GM19463 (cell line): ENCODE measurements around the gene IGSF23.
"Not testable (repeated sequence)": the region's sequence is repeated elsewhere in the genome, so short reads cannot be mapped to it uniquely, and the experiment has no call there.

Source experiments
- ATAC-seq: cut with Tn5 transposase; IDR thresholded peaks from one replicate; pipeline ENCODE4 v1.9.1; 2021; ENCODE audit warnings: mild to moderate bottlenecking, moderate library complexity; ENCODE audit not compliant: unreplicated experiment

Gene IGSF23

DNA sequence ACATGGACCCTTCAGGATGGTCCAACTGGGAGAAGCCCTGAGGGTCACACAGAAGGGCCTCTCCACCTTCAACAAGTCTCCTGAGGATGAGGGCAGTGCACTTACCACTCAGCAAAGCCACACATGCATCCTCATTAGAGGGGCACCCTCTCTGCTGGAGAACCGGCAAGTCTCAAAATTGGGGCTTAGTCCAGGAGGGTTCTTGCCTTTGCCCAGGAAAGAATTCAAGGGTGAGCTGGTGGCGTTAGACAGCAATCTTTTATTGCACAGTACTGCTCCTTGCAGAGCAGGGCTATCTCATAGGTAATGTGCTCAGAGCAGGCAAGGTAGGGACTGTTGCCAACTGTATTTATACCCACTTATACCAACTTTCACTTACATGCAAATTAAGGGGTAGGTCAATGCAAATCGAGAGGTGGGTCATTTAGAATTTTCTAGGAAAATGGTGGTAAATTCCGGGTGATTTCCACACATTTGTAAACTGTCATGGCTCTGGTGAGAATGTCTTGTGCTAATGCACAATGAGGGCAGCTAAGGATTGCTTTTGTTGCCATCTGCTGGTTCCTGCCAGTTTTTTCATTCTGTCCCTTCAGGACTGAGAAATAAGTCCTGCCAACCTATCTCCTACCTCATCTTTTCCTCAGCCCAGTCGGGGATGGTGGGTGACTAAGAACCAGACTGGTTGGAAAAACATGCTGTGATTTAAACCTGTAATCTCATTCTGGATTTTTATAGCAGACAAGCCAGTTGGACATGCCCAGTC lies 27.8 kb upstream of the IGSF23 start:
- no peak for ATAC-seq

DNA sequence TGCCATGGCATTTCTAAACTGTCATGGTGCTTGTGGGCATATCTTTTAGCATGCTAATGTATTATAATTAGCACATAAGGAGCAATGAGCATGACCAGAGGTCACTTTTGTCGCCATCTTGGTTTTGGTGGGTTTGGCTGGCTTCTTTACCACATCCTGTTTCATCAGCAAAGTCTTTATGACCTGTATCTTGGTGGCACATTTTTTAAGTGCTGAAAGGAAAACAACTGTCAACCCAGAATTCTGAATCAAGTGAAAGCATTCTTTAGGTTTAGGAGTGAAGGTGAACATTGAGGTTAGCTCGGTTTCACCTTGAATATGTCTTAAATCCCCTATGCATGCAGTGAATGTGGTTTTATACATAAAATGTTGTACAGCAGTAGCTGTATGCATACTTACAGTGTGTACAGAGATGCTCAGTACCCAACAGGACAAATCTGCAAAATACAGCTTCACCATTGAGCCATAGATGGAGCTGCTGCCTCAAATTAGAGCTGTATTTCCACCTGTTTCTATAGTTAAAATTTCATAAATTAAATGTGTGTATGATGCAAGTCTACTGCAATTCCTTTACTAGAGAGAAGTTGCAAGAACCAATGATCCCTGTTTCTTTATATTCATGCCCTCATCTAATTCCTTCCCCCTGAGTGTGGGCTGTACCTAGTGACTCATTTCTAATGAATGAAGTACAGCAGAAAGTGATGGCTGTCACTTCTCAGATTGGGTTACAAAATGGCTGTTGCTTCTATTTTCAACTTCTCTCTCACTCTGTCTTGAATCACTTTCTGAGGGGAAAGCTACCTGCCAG lies 25.2 kb upstream of the IGSF23 start:
- no peak for ATAC-seq

DNA sequence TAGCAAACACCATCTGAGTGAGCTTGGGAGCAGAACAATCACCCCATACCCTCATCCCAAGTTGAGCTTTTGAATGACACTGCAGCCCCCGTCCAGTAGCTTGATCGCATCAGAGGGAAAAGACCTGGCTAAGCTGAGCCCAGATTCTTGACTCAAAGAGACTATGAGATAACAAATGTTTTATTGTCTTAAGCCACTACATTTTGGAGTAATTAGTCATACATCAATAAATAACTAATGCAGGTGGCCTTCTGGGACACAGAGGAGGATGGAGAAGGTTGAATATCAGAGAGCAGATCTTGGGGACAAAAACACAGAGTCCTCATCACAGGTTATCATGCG lies 24.6 kb upstream of the IGSF23 start:
- no peak for ATAC-seq

DNA sequence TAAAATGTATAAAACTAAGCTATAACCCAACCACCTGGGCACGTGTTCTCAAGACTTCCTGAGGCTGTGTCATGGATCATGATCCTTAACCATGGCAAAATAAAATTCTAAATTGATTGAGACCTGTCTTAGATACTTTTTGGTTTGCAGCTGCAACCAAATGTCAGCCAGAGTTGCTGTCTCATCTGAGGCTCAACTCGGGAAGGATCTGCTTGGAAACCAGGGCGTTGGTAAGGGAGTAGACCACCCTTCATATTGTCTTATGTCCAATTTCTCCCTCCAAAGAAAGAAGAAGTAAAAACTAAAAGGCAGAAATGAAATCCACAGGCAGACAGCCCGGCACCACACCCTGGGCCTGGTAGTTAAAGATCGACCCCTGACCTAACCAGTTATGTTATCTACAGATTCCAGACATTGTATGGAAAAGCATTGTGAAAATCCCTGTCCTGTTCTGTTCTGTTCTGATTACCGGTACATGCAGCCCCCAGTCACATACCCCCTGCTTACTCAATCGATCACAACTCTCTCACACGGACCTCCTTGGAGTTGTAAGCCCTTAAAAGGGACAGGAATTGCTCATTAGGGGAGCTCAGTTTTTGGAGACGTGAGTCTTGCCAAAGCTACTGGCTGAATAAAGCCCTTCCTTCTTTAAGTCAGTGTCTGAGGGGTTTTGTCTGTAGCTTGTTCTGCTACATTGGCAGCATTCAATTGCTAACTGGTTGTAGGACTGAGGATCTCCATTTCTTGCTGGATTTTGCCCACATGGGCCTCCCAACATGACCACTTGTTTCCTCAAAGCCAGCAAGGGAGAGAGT lies 22.9 kb upstream of the IGSF23 start:
- ATAC-seq = no peak

DNA sequence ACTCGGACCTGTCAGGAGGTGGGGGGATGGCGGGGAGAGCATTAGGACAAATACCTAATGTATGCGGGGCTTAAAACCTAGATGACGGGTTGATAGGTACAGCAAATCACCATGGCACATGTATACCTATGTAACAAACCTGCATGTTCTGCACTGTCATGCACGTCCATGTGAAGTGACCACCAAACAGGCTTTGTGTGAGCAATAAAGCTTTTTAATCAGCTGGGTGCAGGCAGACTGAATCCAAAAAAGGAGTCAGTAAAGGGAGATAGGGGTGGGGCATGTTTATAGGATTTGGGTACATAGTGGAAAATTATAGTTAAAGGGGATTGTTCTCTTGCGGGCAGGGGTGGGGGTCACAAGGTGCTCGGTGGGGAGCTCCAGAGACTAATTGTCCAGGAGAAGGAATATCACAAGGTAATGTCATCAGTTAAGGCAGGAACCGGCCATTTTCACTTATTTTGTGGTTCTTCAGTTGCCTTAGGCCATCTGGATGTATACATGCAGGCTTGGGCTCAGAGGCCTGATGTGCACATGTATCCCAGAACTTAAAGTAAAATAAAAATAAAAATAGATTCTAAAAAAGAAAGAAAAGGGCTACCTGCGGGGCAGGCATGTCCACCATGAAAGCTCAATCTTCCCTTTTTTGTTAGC lies 21.9 kb upstream of the IGSF23 start:
- ATAC-seq = not testable (repeated sequence)

DNA sequence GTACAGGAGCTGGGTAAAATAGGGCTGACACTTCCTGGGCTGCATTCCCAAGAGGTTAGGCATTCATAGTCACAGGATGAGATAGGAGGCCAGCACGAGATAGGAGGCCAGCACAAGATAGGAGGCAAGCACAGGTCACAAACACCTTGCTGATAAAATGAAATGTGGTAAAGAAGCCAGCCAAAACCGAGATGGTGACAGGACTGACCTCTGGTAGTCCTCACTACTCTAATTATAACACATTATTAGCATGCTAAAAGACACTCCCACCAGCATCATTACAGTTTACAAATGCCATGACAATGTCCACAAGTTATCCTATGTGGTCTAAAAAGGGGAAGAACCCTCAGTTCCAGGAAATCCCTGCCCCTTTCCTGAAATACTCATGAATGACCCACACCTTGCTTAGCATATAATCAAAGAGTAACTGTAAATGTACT lies 20.9 kb upstream of the IGSF23 start:
- no peak for ATAC-seq

DNA sequence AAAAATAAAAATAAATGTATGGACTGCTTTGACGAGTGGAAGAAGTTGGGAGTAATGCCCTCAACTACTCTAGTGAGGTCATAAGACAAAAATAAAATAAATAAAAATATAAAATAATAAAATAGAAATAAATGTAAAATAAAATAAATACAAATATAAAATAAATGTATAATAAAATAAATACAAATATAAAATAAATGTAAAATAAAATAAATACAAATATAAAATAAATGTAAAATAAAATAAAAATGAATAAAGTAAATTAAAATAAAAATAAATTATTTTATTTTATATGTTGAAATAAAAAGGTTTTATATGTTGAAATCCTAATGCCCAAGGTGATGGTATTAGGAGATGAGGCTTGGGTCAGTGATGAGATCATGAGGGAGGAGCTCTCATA lies 20.1 kb upstream of the IGSF23 start:
- ATAC-seq = no peak

DNA sequence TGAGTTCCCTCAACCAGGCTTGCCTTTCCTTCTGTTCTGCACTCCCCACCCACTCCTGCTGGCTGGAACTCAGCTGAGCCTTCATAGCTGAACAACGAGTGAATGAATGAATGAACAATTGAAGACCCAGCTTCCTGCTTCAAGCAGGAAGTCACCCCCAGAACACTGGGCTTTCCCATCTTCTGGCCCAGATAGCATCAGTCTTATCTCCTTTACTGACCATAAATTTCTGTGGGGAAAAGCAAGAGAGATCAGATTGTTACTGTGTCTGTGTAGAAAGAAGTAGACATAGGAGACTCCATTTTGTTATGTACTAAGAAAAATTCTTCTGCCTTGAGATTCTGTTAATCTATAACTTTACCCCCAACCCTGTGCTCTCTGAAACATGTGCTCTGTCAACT lies 19.5 kb upstream of the IGSF23 start:
- not testable (repeated sequence) for ATAC-seq

DNA sequence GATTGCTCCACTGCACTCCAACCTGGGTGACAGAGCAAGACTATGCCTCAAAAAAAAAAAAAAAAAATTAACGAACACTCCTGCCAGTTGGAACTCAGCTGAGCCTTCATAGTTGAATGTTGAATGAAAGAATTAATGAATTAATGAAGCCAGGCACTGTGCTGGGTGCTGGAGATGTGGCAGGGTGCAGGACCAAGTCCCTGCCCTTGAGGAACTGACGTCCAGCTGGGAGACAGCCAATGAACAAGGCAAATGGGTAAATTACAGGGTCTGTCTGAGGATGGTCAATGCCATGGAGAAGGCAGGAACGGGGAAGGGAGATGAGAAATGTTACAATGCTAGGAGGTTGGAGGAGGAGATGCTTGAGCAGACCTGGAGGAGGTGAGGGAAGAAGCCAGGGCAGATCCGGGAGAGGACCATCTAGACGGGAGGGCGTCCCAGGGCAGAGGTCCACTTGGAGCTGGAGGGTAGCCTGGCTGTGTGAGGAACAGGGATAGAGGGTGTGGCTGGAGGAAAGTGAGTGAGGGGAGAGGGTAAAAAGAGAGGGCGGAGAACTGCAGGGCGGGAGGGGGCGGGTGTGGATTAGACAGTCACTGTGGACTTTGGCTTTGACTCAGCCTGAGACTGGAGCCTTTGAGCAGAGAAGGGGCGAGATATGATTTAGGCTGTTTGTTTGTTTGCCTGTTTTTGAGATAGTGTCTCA lies 16.8 kb upstream of the IGSF23 start:
- no peak for ATAC-seq

DNA sequence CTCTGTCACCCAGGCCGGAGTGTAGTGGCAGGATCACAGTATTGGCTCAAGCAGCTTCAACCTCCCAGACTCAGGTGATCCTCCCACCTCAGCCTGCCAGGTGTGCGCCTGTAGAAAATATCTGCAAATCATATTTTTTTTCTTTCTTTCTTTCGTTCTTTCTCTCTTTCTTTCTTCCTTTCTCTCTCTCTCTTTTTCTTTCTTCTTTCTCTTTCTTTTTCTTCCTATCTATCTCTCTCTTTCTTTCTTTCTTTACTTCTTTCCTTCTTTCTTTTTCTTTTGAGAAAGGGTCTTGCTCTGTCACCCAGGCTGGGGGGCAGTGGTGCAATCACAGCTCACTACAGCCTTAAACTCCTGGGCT lies 16.3 kb upstream of the IGSF23 start:
- ATAC-seq = no peak

DNA sequence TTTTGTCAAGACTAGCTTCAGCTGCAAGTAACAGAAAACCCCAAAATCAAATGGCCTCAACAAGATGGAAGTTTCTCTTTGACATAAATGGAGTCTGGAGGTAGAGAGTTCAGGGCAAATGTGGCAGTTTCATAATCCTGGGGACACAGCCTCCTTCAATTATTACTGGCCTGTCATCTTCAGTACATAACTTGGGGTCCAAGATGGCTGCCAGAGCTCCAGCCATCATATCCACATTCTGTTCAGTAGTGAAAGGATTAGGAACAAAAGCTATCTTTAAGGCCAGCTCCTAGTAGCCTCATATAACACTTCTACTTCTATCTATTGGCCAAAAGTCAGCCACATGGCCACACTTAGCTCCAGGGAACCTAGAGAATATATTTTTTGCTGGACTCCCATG lies 15.0 kb upstream of the IGSF23 start:
- ATAC-seq = no peak

DNA sequence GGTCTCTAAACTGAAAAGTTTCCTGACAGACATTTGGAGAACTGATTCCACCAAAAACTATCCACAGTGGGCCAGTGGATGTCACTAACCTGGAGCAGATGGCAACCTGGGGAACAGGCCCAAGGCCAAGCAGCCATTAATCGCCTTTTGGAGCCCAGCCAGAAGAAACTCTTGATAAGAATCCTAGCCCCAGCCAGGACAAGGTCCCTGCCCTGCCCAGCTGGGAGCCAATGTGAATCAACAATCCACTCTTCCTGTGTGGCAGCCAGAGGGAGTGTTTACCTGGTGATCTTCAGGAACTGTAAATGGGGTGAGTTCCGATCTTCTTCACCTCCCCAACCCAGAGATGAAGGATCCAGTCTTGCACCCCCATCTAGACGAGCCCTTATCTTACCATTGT lies 14.5 kb upstream of the IGSF23 start:
- ATAC-seq = no peak

DNA sequence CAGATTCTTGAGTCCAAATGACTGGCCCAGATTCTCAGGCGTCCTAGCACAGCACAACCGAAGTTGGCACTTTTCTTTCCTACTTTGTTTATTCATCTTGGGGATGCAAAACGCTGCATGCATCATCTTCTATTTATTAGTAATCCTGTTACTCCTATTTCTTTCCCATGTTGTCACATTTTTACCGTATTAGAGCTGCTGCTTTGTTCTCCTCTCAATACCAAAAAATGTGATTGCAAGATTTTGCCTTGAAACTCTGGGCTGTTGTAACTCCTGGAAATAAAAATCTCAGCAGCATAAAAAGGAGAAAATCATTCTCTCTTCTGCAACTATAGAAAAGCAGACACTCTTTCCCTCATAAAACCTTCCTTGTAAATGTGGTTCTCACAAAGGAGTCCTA lies 12.9 kb upstream of the IGSF23 start:
- no peak for ATAC-seq

DNA sequence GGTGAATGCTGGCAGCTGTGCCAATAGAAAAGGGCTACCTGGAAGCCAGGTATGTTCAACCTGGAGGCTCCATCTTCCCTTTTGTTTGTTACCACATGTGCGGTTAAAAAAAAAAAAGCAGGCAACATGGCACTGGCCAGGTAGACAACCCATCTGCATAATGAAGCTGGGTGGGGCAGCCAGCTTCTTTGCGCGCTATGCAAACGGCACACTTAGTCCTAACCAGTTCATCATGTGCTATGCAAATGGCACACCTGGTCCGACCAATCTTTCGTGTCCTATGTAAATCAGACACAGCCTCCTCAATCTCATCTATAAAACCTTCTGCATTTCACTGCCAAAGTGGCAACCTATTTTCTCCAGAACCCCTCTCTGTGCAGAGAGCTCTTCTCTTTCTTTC lies 11.3 kb upstream of the IGSF23 start:
- ATAC-seq = no peak

DNA sequence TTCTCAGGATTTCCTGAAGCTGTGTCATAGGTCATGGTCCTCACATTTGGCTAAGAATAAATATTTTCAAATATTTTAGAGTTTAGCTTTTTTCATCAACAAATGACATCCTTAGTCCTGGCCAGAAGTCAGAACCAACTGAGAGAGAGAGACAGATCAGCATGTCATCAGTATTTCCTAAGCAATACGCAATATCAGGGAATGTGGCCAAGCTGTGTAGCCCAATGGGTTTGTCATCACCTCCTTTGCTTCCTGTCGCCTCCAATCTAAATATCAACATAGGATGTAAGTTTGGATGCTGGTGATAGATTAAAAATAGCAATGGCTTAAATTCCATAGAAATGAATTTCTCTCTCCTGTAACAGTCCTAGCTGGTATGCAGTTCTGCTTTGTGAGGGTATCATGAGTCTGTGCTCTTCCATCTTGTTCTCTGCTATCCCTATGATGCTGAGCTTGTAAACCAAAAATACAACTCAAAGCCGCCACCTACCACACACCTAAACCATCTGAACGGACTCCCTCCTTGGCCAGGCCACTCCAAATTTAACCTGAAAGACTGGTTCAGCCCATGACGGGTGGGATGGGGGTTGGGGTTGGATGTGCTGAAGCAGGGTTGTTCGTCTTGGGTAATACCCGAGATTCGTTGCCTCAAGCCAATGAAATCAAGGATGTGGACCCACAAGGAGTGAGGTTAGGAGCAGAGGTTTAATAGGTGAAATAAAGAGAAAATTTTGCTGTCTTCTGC lies 10.0 kb upstream of the IGSF23 start:
- no peak for ATAC-seq

DNA sequence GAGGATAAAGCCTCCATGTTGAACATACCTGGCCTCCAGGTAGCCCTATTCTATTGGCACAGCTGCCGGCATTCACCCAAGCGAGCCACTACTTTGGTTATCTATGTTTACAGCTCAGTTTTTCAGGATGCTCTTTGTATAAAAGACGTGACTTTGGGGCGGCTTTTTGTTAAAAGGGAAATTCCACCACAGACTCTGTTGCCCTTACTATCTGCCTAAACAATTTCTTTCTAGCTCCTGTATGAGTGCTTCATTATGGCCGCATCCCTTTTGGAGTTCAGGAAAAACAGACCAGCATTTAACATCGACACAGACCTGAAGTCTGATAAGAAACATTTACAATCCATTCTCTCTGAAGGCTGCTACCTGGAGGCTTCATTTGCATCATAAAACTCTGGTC lies 9.1 kb upstream of the IGSF23 start:
- no peak for ATAC-seq

DNA sequence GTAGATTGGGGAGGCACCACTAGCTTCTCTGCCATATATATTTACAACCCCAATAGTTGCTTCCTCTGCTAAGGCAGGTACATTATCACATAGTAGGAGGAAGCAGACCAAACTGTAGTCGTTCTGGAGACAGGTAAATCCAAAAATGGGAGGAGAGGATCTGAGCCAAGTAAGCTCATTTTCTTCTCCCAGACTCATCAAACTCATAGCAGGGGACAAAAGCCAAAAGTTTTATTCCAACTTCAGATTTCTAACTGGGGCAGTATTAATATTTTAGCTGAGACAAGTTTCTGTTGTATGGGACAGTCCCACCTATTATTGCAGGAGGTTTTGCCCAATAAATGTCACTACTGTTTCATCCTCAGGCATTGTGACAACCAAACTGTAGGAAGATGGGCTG lies 7.8 kb upstream of the IGSF23 start:
- no peak for ATAC-seq

DNA sequence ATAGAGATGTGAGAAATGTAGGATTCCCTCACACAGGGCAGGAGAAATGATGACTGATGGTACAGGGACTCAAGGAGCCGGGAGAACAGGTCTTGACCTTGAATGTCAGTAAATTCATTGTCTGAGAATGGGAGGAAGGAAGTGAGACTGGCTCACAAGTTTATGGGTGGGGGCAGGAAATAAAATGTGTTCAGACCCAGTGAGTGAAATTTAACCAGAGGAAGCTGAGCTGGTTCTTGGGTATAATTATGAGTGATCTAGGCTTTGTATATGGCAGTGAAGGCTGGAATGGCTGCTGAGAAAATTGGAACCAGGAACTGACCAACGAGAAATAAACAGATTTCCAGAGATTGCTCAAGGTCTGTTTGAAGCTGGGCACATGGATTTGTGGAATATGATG lies 6.3 kb upstream of the IGSF23 start:
- no peak for ATAC-seq

DNA sequence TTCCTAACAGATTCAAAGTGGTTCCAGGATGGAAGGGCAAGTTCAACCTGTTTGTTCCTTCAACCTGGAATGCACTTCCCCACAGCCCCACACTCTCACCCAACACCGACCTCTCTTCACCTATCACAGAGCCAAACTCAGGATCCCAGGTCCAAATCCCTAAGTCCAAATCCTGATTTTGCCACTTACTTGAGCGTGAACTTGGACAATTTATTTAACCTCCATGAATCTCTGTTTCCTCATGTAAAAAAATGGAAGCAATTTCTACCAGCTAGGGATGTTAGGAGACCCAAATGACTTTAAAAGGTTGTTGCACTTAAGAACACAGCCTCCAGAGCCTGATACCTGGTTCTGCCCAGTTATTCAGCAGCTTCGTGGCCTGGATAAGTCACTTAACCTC lies 5.4 kb upstream of the IGSF23 start:
- ATAC-seq = no peak

DNA sequence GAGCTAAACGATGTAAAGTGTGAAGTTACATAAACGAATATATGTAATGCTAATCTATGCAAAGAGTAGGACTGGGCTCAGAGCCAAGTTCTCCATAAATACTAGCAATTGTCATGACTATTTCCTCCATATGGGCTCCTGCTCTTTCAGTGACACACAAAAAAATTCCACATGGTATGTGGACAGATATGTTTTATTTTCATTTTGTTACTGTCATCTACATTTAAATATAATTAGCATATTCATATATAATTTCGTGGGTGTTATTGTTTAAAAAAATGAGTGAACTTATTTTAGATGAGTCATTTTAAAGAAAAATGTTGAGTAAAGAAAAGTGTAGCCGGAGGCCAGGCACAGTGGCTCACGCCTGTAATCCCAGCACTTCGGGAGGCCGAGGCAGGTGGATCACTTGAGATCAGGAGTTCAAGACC lies 5.0 kb upstream of the IGSF23 start:
- no peak for ATAC-seq
